Activated T-cell treated with anti-CD3 and anti-CD28 coated beads for 4 hours (primary cell): ENCODE measurements around the gene CHMP4A.

ENCODE experiments used
- DNase-seq: peaks from one replicate; pipeline ENCODE4 v3.0.0-alpha.2; 2020

The CHMP4A gene

DNA sequence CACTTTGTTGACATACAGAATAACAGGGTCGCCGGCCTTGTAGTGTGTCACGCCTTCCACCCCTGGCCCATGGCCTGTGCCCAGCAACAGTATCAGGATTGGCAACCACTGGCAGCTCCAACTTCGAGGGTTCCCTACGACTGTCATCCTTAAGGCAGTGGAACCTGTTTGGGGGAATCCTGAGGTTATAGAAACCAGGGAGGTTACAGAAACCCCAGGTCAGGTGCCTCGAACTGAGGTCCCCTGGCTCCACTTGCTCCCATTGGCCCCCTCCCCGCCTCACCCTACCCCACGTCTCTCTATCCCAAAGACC lies 18.5 kb downstream of the CHMP4A start:
- no peak for DNase-seq

GRCh38 chr14:24194186-24194872 lies 19.0 kb downstream of the CHMP4A start:
- DNase-seq: no peak

DNA sequence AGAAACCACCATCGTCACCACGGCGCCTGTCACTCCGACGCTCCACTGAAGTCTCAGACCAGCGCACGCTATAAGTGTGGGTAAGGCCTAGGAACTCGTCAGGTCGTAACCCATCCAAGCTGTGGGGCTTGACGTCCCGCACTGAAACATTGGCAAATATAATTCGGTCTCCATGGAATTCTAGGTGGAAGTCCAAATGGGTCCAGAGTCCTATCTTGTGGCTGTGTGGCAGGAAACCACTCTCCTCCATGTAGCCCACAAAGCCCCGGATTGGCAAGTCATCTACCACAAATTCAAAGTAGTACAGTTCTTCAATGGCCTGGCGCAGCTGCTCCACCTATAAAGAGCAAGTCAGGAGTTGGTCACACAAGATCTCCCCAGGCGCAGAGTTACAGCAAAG lies 20.4 kb downstream of the CHMP4A start:
- no peak for DNase-seq

- DNase-seq: no peak
Observed at GRCh38 chr14:24190416-24190815, 22.9 kb downstream of the CHMP4A start.

DNA sequence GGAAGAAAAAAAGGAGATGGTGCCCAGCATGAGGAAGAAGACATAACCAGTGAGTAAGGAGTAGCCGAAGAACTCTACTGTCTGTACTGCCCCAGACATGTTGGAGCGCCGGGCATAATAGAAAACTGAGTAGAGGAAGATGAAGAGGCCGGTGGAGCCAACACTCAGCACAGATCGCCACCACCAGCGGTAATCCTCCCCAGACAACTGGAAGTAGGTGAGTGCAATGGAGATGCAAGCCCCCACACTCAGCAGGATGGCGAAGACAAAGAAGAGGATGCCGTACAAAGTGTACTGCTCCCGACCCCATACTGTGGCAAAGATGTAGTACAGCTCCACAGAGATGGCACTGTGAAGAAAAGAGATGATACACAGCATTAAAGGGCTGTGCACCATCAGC lies 23.8 kb downstream of the CHMP4A start:
- no peak for DNase-seq

DNA sequence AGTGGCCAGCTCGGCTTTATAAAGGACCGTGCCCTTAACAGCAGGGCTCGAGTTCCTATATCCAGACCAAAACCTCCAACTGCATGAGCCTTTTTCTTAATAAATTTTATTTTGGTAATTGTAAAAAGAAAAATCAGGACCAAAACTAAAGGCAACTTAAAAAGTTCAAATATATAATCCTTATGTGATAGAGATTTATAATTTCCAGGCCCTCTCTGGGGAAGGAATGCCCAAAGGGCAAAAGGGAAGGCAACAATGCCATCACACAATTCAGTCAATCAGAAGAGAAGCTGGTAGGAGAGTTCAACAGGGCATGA lies 24.3 kb downstream of the CHMP4A start:
- DNase-seq: no peak

GRCh38 chr14:24188251-24189058 lies 24.8 kb downstream of the CHMP4A start, which contains the start of gene IPO4:
TSS of gene IPO4 (minus strand) at chr14:24188816. CDS start at chr14:24188787, 29 bp downstream.
- peak; percentile 92 for DNase-seq

GRCh38 chr14:24187539-24187915 lies 25.8 kb downstream of the CHMP4A start:
- no peak for DNase-seq

DNA sequence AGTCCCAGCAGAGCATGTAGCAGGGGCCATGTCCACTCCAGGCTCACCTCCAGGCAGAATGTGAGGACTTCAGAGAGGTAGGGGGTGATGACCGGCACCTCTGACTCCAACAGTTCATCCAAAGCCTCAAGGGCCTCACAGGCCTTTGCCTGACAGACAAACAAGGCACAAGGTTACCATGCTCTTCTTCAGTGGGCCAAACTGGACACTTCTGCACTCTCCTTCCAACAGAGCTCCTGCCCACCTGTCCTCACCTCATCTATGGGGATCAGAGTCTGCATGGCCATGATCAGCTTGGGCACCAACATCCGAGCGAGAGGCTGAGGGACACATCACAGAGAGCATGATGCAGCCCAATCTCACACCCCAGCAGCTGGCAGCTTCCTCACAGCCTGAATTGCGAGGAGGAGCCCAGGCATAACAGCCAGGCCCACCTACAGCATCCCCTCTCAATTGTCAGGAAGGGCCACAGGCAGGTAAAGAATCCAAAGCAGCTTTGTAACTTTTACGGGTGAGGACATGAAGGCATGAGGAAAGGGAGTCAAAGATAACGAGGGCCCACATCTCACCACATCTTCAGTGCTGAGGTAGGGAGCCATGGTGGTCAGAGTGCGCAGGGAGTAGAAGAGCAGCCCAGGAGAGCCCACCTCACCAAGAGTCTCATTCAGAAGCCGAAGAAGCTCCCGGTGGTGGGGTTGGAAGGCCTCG lies 26.3 kb downstream of the CHMP4A start:
- no peak for DNase-seq

DNA sequence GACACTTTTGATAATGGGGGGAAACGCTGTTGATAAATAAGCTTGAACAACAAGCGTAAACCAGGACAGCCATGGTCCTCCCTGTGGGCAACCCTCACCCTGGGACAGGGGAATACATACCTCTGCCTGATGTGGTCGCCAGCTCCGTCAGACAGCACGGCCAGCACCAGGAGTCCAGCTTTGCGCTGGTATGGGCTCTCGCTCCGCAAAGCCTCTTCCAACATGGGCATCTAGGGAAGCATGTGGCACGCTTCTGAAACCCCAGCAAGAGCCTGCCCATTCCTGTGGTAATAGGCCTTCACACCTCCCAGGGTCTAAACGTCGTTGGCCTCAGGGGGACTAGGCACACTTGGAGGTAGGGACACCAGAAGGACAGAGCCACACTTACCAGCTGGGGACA lies 27.5 kb downstream of the CHMP4A start:
- DNase-seq: no peak

GRCh38 chr14:24185026-24185425 lies 28.3 kb downstream of the CHMP4A start:
- no peak for DNase-seq

DNA sequence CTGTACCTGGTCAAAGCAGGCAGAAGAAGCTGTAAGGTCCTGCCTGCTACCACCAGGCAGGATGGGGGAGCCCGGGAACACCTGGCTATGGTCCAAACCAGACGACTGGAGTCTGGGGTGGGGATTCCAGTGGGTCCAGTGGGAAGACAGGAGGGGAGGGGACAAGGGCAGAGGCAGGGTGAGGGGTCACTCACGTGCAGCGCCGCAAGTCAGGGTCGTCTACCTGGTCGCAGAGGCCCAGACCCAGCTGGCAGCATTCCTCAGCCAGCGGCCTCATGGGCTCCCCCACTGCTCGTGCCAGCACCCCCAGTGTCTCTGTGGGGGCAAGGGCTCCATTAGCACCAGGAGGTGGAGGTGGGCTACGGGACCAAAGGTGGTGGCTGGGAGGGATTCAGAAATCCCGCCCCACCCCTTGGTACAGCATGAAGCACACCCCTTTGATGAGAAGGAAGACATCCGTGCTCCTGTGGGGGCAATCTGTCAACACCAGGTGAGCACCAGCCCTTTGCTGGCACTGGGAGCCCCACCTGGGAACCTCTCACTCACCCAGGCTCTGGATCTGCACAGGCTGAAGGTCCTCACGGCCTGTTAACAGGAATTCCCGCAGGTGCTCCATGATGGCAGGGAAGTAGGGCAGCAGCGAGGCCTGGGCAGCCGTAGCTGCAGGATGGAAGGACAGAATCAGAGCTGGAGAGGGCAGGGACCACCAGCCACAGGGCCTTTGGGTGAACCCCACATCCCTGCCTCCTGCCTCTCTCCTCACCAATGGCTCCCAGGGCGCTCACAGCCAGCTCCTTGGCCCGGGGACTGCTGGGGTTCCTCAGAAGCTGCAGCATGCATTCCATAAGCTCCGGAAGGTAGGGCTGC lies 29.0 kb downstream of the CHMP4A start:
- DNase-seq: no peak

DNA sequence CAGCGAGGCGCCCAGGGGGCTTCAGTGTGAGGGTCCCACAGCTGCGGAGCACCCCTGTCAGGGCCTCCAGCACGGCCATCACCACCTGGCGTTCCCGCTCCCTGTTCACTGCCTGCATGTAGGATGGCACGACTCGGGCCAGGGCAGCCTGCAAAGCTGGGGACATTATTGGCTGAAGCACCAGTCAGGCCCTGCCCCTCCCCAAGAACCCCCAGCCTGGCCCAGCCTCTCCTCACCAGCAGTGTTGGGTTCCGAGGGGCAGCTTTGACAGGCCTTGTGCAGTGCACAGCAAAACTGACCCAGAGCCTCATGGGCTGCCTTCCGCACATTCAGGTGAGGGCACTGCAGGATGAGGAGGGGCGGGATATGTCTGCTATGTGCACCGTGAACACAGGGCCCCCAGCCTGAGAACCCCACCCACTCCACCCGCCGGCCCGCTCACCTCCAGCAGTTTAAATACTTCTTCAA lies 30.2 kb downstream of the CHMP4A start:
- no peak for DNase-seq

GRCh38 chr14:24182110-24182882 lies 31.0 kb downstream of the CHMP4A start:
- no peak for DNase-seq

- DNase-seq: no peak
Observed at GRCh38 chr14:24181371-24182077, 31.8 kb downstream of the CHMP4A start.

DNA sequence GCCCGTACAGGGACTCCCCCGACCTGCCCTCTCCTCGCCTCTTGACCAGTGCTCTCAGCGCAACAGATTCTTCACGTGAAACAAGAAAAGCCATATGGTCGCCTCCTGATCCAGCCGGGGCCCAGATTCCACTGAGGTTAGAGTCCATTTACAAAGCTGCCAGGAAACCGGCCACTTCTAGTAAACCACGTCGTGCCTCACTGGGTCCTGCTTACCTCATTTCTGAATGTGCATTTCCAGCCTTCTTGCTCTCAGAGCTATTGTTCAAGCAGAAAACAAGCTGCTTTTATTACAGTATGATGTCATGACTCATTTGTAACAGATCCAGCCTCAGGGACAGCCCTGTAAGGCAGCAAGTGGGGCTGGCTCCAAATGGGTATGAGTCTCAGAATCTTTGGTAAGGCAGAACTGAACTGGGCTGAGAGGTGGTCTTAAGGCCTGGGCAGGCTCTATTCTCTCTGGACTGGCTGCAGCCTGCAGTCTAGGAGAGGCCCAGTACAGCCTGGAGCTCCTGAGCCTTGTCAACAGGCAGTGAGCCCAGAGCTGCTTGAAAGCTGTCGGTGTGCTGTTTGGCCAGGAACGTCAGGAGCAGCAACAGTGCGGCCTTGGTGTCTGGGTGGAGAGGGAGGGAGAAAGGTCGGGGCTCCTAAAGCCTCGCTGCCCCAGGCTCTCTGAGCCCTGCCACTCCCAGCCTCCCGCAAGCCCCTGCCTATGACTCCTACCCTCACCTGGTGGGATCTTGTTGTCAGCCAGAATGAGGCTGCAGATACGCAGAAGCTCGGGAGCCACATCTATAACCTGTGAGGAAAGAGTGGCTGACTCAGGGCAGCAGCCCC lies 33.1 kb downstream of the CHMP4A start:
- no peak for DNase-seq

- DNase-seq: no peak
Observed at GRCh38 chr14:24179294-24179960, 33.9 kb downstream of the CHMP4A start.

GRCh38 chr14:24178399-24179178 lies 34.7 kb downstream of the CHMP4A start:
- DNase-seq: no peak

GRCh38 chr14:24177891-24178290 lies 35.4 kb downstream of the CHMP4A start:
- DNase-seq: no peak
